ENCODE data around the gene CACYBP.

Gene CACYBP

DNA sequence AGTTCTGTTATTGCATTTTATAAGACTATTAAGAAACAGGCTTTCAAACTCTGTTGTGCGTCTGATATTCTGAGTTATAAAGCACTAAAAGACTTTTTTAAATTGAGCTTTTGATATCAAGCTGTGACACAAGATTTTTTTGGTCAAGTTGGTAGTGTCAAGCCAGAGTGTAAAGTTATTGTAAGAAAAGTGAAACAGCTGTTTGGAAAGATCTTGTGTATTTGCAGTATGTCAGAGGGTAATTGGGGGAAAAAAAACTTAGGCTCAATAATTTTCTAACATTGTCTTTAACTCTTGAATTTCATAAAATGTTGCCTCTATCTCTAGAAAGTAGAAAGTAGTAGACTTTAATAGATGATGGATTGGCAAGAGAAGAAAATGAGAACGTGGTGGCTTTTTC is 3.8 kb downstream of the CACYBP start:
- DNase-seq (ENCODE audit: low read depth) = no peak
- TF ChIP-seq, protein P1, sequence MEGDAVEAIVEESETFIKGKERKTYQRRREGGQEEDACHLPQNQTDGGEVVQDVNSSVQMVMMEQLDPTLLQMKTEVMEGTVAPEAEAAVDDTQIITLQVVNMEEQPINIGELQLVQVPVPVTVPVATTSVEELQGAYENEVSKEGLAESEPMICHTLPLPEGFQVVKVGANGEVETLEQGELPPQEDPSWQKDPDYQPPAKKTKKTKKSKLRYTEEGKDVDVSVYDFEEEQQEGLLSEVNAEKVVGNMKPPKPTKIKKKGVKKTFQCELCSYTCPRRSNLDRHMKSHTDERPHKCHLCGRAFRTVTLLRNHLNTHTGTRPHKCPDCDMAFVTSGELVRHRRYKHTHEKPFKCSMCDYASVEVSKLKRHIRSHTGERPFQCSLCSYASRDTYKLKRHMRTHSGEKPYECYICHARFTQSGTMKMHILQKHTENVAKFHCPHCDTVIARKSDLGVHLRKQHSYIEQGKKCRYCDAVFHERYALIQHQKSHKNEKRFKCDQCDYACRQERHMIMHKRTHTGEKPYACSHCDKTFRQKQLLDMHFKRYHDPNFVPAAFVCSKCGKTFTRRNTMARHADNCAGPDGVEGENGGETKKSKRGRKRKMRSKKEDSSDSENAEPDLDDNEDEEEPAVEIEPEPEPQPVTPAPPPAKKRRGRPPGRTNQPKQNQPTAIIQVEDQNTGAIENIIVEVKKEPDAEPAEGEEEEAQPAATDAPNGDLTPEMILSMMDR (IDR thresholded peaks at IDR 0.05; ENCODE audit: low read depth, low read length, missing control alignments) = no peak
- H3K4me3 ChIP-seq (ENCODE audit: low read depth, low read length) = no peak overlapping the region

DNA sequence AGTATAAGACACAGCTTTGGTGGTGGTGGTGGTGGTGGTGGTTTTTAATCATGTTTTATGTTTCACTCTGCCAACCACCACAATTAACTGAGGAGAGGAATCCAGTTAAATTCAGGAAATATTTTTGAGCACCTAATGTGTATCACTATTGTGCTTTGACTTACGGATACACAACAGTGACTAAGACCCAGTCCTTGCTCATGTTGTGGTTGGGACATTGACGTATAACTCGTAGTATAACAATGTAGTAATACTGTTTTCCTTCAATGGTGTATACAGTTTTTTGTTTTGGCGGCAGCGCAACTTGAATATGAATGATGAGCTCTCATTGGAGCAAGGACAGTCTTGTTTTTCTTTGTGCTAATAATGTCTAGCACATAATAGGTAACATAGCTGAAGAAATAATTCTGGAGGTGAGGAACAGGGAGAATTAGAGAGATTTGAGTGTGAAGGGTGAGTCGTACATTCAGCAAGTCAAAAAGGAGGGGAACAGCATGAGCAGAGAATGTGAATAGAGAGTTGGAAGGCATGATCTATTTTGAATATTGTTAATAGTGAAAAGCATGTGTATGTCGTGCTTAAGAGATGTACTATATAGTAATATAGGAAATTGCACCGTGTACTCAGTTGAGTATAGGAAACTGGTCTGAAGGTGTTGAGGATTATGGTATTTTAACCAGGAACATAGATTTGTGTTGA is 5.5 kb downstream of the CACYBP start:
- TF ChIP-seq, protein P1 (IDR thresholded peaks at IDR 0.05; ENCODE audit: low read depth, low read length, missing control alignments) = no peak
- no peak overlapping the region for H3K4me3 ChIP-seq (ENCODE audit: low read depth, low read length)
- no peak for DNase-seq (ENCODE audit: low read depth)

DNA sequence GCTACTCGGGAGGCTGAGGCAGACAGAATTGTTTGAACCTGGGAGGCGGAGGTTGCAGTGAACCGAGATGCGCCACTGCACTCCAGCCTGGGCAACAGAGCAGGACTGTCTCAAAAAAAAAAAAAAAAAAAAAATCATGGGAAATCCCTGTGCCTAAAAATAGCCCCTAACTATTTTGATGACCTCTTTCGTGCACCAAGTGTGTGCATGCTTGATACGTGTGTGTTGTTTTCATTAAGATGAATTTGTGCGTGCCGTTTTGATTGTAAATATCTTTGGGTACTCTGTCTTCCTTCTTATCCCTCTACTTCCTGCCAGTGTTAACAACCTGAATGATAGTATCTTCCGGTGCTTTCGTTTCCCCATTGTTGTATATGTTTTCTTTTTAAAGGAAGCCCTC is 9.8 kb downstream of the CACYBP start:
- DNase-seq (ENCODE audit: low read depth) = no peak
- no peak overlapping the region for H3K4me3 ChIP-seq (ENCODE audit: low read depth, low read length)
- TF ChIP-seq, protein P1 (IDR thresholded peaks at IDR 0.05; ENCODE audit: low read depth, low read length, missing control alignments) = no peak

DNA sequence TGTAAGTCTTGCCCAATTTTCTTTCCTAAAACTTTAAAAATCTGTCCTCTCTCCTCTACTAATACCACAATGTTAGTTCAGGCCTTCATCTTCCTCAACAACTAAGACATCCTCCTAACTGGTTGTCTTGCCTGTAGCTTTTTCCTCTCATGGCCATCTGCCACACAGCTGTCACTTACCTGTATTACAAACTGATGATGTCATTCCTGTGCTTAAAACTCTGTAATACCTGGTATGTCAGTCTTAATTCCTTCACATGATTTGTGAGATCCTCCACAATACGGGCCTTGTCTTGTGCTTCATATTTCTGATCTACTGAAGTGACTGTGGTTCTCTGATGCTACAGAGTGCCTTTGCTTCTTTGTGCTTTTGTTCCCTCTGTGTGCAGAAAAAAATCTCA is 13.7 kb downstream of the CACYBP start:
- DNase-seq (ENCODE audit: low read depth) = no peak
- TF ChIP-seq, protein P1 (IDR thresholded peaks at IDR 0.05; ENCODE audit: low read depth, low read length, missing control alignments) = no peak
- H3K4me3 ChIP-seq (ENCODE audit: low read depth, low read length) = no peak overlapping the region

DNA sequence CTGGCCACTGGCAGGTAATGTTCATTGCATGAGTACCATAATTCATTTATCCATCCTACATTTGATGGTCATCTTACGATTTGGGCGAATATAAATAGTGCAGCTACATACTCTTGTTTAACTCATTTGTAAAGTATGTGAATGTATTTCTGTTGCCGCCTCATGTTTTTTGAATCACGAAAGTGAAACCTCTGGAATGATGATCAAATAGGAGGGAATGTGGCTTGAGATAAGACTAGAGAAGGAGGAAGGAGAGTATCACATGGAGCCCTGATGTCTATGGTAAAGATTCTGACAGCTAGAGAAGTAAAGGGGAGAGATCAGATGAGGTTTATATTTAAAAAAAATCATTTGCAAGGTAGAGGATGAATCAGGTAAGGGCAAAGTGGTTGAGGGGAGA is 15.5 kb downstream of the CACYBP start:
- no peak for DNase-seq (ENCODE audit: low read depth)
- no peak overlapping the region for H3K4me3 ChIP-seq (ENCODE audit: low read depth, low read length)
- TF ChIP-seq, protein P1 (IDR thresholded peaks at IDR 0.05; ENCODE audit: low read depth, low read length, missing control alignments) = no peak

DNA sequence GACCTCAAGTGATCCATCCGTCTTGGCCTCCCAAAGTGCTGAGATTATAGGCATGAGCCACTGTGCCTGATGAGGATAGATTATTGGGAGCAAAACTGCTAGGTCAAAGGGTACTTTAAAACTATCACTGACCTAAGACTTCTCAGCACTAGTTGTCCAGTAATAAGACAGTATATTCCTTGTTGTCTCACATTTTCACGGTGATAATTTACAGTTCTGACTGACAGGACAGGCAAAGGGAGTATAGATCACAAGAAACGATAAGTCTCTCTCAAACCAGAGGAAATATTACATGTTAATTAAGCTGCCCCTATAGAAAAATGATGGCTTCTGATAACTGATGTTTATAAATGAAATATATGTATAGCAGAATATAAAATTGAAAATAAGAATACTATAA is 19.8 kb downstream of the CACYBP start:
- no peak overlapping the region for H3K4me3 ChIP-seq (ENCODE audit: low read depth, low read length)
- no peak for DNase-seq (ENCODE audit: low read depth)
- TF ChIP-seq, protein P1 (IDR thresholded peaks at IDR 0.05; ENCODE audit: low read depth, low read length, missing control alignments) = no peak
